GM20431 (cell line): ENCODE data around the gene BBX.
"Not testable (repeated sequence)": the region's sequence is repeated elsewhere in the genome, so short reads cannot be mapped to it uniquely, and the experiment has no call there.

Source experiments
- in situ Hi-C: fragments of 300-500 bp; cut with MseI, MboI; formaldehyde crosslinking; loops from one replicate; pipeline ENCODE4 v1.15.0; 2020; ENCODE audit warnings: low sequenced_read_pairs; ENCODE audit not compliant: unreplicated experiment

The BBX gene

GRCh38 chr3:107675233-107675900, 152.6 kb downstream of the BBX start:
- in situ Hi-C loops: no loop called here

- in situ Hi-C loops: no loop called here
Observed at GRCh38 chr3:107676469-107677309, 153.9 kb downstream of the BBX start.

GRCh38 chr3:107679921-107680320, 157.2 kb downstream of the BBX start:
- in situ Hi-C loops: no loop called here

- in situ Hi-C loops: no loop called here
Observed at GRCh38 chr3:107680698-107681097, 157.9 kb downstream of the BBX start.

GRCh38 chr3:107681396-107681795, 158.6 kb downstream of the BBX start:
- in situ Hi-C loops: no loop called here

- in situ Hi-C loops: no loop called here
Observed at GRCh38 chr3:107682580-107682979, 159.8 kb downstream of the BBX start.

GRCh38 chr3:107683447-107683846, 160.7 kb downstream of the BBX start:
- in situ Hi-C loops: no loop called here

- in situ Hi-C loops: no loop called here
Observed at GRCh38 chr3:107684431-107684925, 161.7 kb downstream of the BBX start.

- in situ Hi-C loops: no loop called here
Observed at GRCh38 chr3:107685383-107685782, 162.6 kb downstream of the BBX start.

GRCh38 chr3:107687056-107687581, 164.4 kb downstream of the BBX start:
- in situ Hi-C loops: no loop called here

- in situ Hi-C loops: no loop called here
Observed at GRCh38 chr3:107689355-107689754, 166.6 kb downstream of the BBX start.

- in situ Hi-C loops: no loop called here
Observed at GRCh38 chr3:107690522-107691138, 167.9 kb downstream of the BBX start.

- in situ Hi-C loops: not testable (repeated sequence)
Observed at GRCh38 chr3:107691984-107692383, 169.2 kb downstream of the BBX start.

- in situ Hi-C loops: not testable (repeated sequence)
Observed at GRCh38 chr3:107697348-107697747, 174.6 kb downstream of the BBX start.

- in situ Hi-C loops: not testable (repeated sequence)
Observed at GRCh38 chr3:107697855-107698254, 175.1 kb downstream of the BBX start.

GRCh38 chr3:107699682-107700081, 176.9 kb downstream of the BBX start:
- in situ Hi-C loops: no loop called here

GRCh38 chr3:107701299-107701698, 178.5 kb downstream of the BBX start:
- in situ Hi-C loops: no loop called here

- in situ Hi-C loops: no loop called here
Observed at GRCh38 chr3:107704477-107704876, 181.7 kb downstream of the BBX start.

- in situ Hi-C loops: no loop called here
Observed at GRCh38 chr3:107705046-107705445, 182.3 kb downstream of the BBX start.

- in situ Hi-C loops: no loop called here
Observed at GRCh38 chr3:107710851-107711250, 188.1 kb downstream of the BBX start.

GRCh38 chr3:107716734-107717133, 194.0 kb downstream of the BBX start:
- in situ Hi-C loops: no loop called here
